PC-3 (cell line): ENCODE measurements around the gene RASL11B. TPM values are rescaled to one million over a fixed set of nuclear protein-coding genes. Genes with fewer than 3 reads are reported as not detected.
A peak's percentile ranks its signal among the peaks of the same experiment; 100 is the strongest.

Source experiments
- ATAC-seq: fragments of 200-7000 bp; cut with Tn5 transposase; 2 replicates; pipeline ENCODE4 v1.9.1; 2020; ENCODE audit warnings: mild to moderate bottlenecking, moderate library complexity
- BruUV-seq: library from RNA; stranded (reverse); fragments of 400-500 nt; replicated peaks from 2 replicates; lab custom pipeline; 2021; lab: Mats Ljungman, UMichigan
- CTCF ChIA-PET: fragments of 300-600 bp; sonication (Branson Sonifier 250); formaldehyde crosslinking; loops from one replicate; lab custom pipeline; 2022; ENCODE audit warnings: antibody characterized with exemption; lab: Charles Lee
- POLR2A ChIA-PET: fragments of 300-600 bp; sonication (Branson Sonifier 250); formaldehyde crosslinking; loops from one replicate; lab custom pipeline; 2022; ENCODE audit warnings: antibody characterized with exemption; ENCODE audit not compliant: unreplicated experiment; lab: Charles Lee
- DNase-seq: peaks from one replicate; pipeline ENCODE4 v3.0.0-alpha.2; 2015
- H2AFZ ChIP-seq: fragments of 300-600 bp; sonication (generic); 2 replicates; pipeline ENCODE4 v1.6.0; 2016; ENCODE audit warnings: antibody characterized with exemption, low read length
- H3F3A ChIP-seq: fragments of 300-600 bp; sonication (generic); one replicate; pipeline ENCODE4 v1.6.0; 2017; ENCODE audit warnings: antibody characterized with exemption, low read length, control low read depth, mild to moderate bottlenecking; ENCODE audit not compliant: unreplicated experiment
- H3K27ac ChIP-seq: fragments of 300-600 bp; sonication (generic); 2 replicates; pipeline ENCODE4 v1.5.1; 2016; ENCODE audit warnings: mild to moderate bottlenecking, low read length
- H3K27me3 ChIP-seq: fragments of 300-600 bp; sonication (generic); 2 replicates; pipeline ENCODE4 v1.6.1; 2016; ENCODE audit warnings: low read length, mixed read lengths
- H3K36me3 ChIP-seq: fragments of 300-600 bp; sonication (generic); 2 replicates; pipeline ENCODE4 v1.6.1; 2016; ENCODE audit warnings: low read depth, mixed run types, low read length, mixed read lengths
- H3K4me1 ChIP-seq: fragments of 300-600 bp; sonication (generic); 2 replicates; pipeline ENCODE4 v1.5.1; 2016; ENCODE audit warnings: low read length; ENCODE audit not compliant: insufficient read depth
- H3K4me2 ChIP-seq: fragments of 300-600 bp; sonication (generic); 2 replicates; pipeline ENCODE4 v1.6.0; 2016; ENCODE audit warnings: low read length
- H3K4me3 ChIP-seq: fragments of 300-600 bp; sonication (generic); 2 replicates; pipeline ENCODE4 v1.5.1; 2016; ENCODE audit warnings: mild to moderate bottlenecking, low read length, mixed read lengths
- H3K79me2 ChIP-seq: fragments of 300-600 bp; sonication (generic); 2 replicates; pipeline ENCODE4 v1.6.1; 2017; ENCODE audit warnings: low read length, mixed read lengths
- H3K9ac ChIP-seq: fragments of 300-600 bp; sonication (generic); 2 replicates; pipeline ENCODE4 v1.6.0; 2016; ENCODE audit warnings: mild to moderate bottlenecking, low read length
- H3K9me2 ChIP-seq: fragments of 300-600 bp; sonication (generic); replicated peaks from 2 replicates; pipeline ENCODE4 v1.6.1; 2016; ENCODE audit warnings: mixed run types, low read length, mixed read lengths
- H3K9me3 ChIP-seq: fragments of 300-600 bp; sonication (generic); 2 replicates; pipeline ENCODE4 v1.6.1; 2016; ENCODE audit warnings: low read length, mixed read lengths
- H4K20me1 ChIP-seq: fragments of 300-600 bp; sonication (generic); 2 replicates; pipeline ENCODE4 v1.6.1; 2016; ENCODE audit warnings: low read length, mixed read lengths
- CTCF ChIP-seq: fragments of 300-600 bp; sonication (generic); conservative IDR thresholded peaks from 2 replicates; pipeline ENCODE4 v1.5.1; 2017; ENCODE audit warnings: antibody characterized with exemption, low read depth, mild to moderate bottlenecking, low read length
- EZH2 ChIP-seq: fragments of 300-600 bp; sonication (generic); IDR thresholded peaks from one replicate; pipeline ENCODE4 v1.6.1; 2017; ENCODE audit warnings: antibody characterized with exemption, mild to moderate bottlenecking, low read length; ENCODE audit not compliant: unreplicated experiment
- EZH2phosphoT487 ChIP-seq: fragments of 300-600 bp; sonication (generic); IDR thresholded peaks from 2 replicates; pipeline ENCODE4 v1.6.1; 2018; ENCODE audit warnings: mild to moderate bottlenecking, antibody characterized with exemption, low read length, borderline replicate concordance
- intact Hi-C: fragments of 100-400 bp; cut with micrococcal nuclease; formaldehyde crosslinking; loops from 2 replicates; pipeline ENCODE4 v1.9.0; 2023
- total RNA-seq: library from RNA; depleted of rRNA; stranded (reverse); fragments of >200 nt; gene quantifications from 2 replicates; pipeline ENCODE4 v1.2.3, GENCODE V29; 2014

Gene RASL11B
- total RNA-seq, 1 experiment from 2014 or later, result 0.07 TPM

- ChIA-PET POLR2A (no interaction called here), CTCF (no interaction called here)
- H4K20me1 ChIP-seq, result 0 out of 2 replicates have a peak, but pooled peaks cover 3% of the 10 kb centered on the region
- DNase-seq, result no peak
- no peaks in the 10 kb centered on the region for H3K9me3 ChIP-seq
- H3K9ac ChIP-seq, result no peak overlapping the region
- H3K27me3 ChIP-seq, result no peaks in the 10 kb centered on the region
- no TSS peak for BruUV-seq
- peaks cover 19% of the 10 kb centered on the region for H3K4me1 ChIP-seq
- no peak overlapping the region for H3K4me3 ChIP-seq
- no peak for ATAC-seq
- H3K9me2 ChIP-seq, result no peaks in the 10 kb centered on the region
- intact Hi-C loops, result no loop called here
- H3K27ac ChIP-seq, result no peak overlapping the region
- H3F3A ChIP-seq, result peaks cover 14% of the 10 kb centered on the region
- H3K4me2 ChIP-seq, result no peak overlapping the region
- H3K36me3 ChIP-seq, result no peaks in the 10 kb centered on the region
- no peak for TF ChIP-seq EZH2phosphoT487
- TF ChIP-seq EZH2, result no peak
- TF ChIP-seq CTCF, result no peak
- no peaks in the 10 kb centered on the region for H3K79me2 ChIP-seq
- no peak overlapping the region for H2AFZ ChIP-seq
These were observed 37.3 kb upstream of the RASL11B start for GRCh38 chr4:52824603-52825459.

GRCh38 chr4:52825460-52826090 lies 36.5 kb upstream of the RASL11B start:
- Histone ChIP-seq H3K9me2 (no peaks in the 10 kb centered on the region), H3K27ac (no peak overlapping the region), H3K79me2 (no peaks in the 10 kb centered on the region), H2AFZ (no peak overlapping the region), H3K4me2 (no peak overlapping the region), H3K9me3 (no peaks in the 10 kb centered on the region), H3K9ac (no peak overlapping the region), H3K4me1 (peaks cover 19% of the 10 kb centered on the region), H3K4me3 (no peak overlapping the region), H3K27me3 (no peaks in the 10 kb centered on the region), H3F3A (peaks cover 14% of the 10 kb centered on the region), H3K36me3 (no peaks in the 10 kb centered on the region), H4K20me1 (0 out of 2 replicates have a peak, but pooled peaks cover 3% of the 10 kb centered on the region)
- DNase-seq, result peak; percentile 56
- TF ChIP-seq EZH2 (no peak), CTCF (no peak), EZH2phosphoT487 (no peak)
- ATAC-seq, result peak; percentile 11; the same call in 1 of the 2 replicates
- ChIA-PET CTCF (no interaction called here), POLR2A (no interaction called here)
- no TSS peak for BruUV-seq
- intact Hi-C loops, result no loop called here
